GM21528 (cell line): ENCODE results near the gene ACTG2.
A peak's percentile ranks its signal among the peaks of the same experiment; 100 is the strongest.

ENCODE experiments used
- ATAC-seq: cut with Tn5 transposase; IDR thresholded peaks from one replicate; pipeline ENCODE4 v1.9.1; 2021; ENCODE audit warnings: mild to moderate bottlenecking, moderate library complexity; ENCODE audit not compliant: unreplicated experiment, low FRiP score

The ACTG2 gene

GRCh38 chr2:73911548-73912208 lies 18.9 kb downstream of the ACTG2 start:
- ATAC-seq, result no peak

- ATAC-seq, result no peak
These were observed 20.7 kb downstream of the ACTG2 start for GRCh38 chr2:73913414-73914054.

- no peak for ATAC-seq
These were observed 21.9 kb downstream of the ACTG2 start for GRCh38 chr2:73914667-73915066.

GRCh38 chr2:73915437-73915993 lies 22.7 kb downstream of the ACTG2 start:
- ATAC-seq, result no peak

- no peak for ATAC-seq
These were observed 23.9 kb downstream of the ACTG2 start for GRCh38 chr2:73916666-73917065.

GRCh38 chr2:73917296-73917695 lies 24.5 kb downstream of the ACTG2 start:
- ATAC-seq, result no peak

- ATAC-seq, result no peak
These were observed 24.9 kb downstream of the ACTG2 start for GRCh38 chr2:73917696-73918207.

GRCh38 chr2:73918856-73919255 lies 26.0 kb downstream of the ACTG2 start:
- no peak for ATAC-seq

GRCh38 chr2:73919596-73920228 lies 26.9 kb downstream of the ACTG2 start:
- no peak for ATAC-seq

GRCh38 chr2:73920577-73921545 lies 28.1 kb downstream of the ACTG2 start:
- ATAC-seq, result no peak

- no peak for ATAC-seq
These were observed 28.8 kb downstream of the ACTG2 start for GRCh38 chr2:73921581-73921980.

GRCh38 chr2:73922681-73923080 lies 29.9 kb downstream of the ACTG2 start:
- no peak for ATAC-seq

GRCh38 chr2:73925033-73925704 lies 32.4 kb downstream of the ACTG2 start:
- ATAC-seq, result no peak

GRCh38 chr2:73925853-73926492 lies 33.2 kb downstream of the ACTG2 start:
- ATAC-seq, result no peak

GRCh38 chr2:73926493-73927327 lies 33.9 kb downstream of the ACTG2 start, which contains the start of gene DGUOK:
TSS of gene DGUOK (plus strand) at chr2:73926880. CDS start at chr2:73926911, 31 bp downstream.
- peak; percentile 99 for ATAC-seq

GRCh38 chr2:73927344-73927743 lies 34.5 kb downstream of the ACTG2 start:
- no peak for ATAC-seq

- ATAC-seq, result no peak
These were observed 36.1 kb downstream of the ACTG2 start for GRCh38 chr2:73928963-73929347.

GRCh38 chr2:73930386-73930785 lies 37.6 kb downstream of the ACTG2 start:
- ATAC-seq, result no peak
